HuH-7.5 (cell line): Measurements from ENCODE around the gene RAPGEF3.

Experiments
- DNase-seq: peaks from one replicate; pipeline ENCODE4 v3.0.0; 2011; ENCODE audit warnings: low spot score

RAPGEF3 gene

GRCh38 chr12:47755655-47756562 lies 2.8 kb downstream of the RAPGEF3 start:
- DNase-seq: no peak

DNA sequence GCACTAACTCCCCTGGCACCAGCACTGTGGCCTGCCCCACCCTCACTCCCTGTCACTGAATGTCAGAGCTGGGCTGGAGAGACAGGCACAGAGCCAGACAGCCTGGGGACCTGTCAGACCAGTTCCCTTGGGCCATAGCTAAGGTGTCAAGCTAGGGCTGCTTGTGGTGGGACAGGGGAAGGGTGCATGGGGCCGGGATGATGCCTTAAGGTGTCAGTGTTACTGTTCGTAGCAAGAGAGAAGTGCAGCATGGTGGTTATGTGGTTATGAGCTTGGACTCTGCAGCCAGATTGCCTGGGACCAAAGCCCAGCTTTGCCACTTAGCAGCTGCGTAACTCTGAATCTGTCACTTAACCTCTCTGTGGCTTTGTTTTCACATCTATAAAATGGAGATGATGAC lies 3.8 kb downstream of the RAPGEF3 start:
- DNase-seq: no peak

DNA sequence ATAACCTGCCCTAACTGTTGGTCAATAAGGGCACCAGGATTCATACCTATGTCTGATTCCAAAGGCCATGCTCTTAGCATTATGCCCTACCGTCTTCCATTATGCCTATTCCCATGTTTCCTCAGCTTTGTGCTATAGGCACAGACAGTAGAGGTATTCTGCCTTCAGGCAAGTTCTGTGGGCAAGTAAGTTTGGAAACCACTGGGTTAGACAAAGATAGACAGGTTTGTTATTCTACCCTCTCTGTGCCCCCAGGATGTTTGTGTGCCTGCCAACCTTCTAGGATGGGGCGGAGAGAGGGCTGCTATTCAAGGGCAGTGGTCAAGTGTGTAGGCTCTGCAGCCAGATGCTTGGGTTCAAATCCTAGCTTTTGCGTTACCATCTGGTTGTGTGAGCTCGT lies 4.6 kb downstream of the RAPGEF3 start:
- DNase-seq: no peak

DNA sequence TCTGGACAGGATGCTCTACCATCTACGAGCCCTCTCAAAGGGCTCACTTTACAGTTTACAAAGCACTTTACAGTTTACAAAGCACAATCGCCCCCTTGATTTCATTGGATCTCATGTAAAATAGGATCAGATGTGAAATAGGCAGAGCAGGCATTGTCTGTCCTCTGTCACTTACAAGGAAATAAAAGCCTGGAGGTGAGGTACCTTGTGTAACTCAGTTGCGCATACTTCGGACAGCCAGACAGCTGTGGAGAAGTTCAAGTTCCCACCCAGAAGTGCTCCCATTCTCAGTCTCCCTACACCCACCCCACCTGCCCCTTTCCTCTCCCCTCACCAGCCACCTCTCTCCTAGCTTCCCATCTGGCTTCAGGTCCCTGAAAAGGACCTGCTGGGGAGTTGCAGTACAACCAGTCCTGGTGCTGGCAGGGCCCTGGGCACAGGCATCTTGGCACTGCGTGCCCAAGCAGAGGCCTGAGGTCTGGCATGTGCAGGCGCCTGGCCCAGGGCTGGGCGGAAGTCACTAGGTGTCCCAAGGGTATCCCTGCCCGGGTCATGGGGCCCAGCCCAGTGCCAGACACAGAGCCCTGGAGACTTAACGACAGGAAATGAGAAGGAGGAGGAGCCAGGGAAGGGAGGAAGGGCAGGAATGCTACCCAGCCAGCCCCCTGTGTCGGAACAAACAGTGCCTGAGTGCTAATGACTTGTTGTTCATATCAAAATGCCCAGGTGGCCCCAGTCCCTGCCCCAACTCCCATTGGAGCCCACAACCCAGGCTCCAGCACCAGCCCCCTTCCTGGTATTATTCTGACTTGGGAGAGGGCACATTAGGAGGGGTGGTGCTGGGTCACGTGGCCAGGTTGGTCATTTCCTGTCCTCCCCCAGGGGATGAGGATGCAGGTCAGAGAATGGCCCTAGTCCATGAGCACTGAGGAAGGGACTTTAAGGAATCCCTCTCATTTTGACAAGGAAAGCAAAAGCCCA lies 5.4 kb downstream of the RAPGEF3 start:
- DNase-seq: no peak

DNA sequence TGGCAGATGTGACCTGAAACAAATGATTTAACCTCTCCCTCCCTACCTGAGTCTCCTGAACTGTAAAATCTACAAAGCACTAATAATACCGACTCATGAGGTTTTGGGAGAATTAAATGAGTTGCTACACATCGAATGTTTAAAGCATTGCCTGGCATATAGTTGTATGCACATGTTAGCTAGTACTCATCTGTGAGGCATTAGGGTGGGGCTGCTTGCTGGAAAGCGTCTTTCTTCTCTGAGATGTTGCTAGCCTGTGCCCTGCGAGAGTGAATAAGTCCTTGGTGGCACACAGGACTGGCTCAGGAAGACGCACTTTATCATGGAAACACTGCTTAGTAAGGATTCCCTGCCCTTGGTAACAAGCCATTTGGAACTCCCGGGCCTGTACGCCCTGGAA lies 6.1 kb downstream of the RAPGEF3 start:
- DNase-seq: no peak

- DNase-seq: no peak
These were observed 6.6 kb downstream of the RAPGEF3 start for GRCh38 chr12:47752121-47752520.

GRCh38 chr12:47751561-47751960 lies 7.1 kb downstream of the RAPGEF3 start:
- DNase-seq: no peak

GRCh38 chr12:47750916-47751470 lies 7.7 kb downstream of the RAPGEF3 start:
- DNase-seq: no peak

DNA sequence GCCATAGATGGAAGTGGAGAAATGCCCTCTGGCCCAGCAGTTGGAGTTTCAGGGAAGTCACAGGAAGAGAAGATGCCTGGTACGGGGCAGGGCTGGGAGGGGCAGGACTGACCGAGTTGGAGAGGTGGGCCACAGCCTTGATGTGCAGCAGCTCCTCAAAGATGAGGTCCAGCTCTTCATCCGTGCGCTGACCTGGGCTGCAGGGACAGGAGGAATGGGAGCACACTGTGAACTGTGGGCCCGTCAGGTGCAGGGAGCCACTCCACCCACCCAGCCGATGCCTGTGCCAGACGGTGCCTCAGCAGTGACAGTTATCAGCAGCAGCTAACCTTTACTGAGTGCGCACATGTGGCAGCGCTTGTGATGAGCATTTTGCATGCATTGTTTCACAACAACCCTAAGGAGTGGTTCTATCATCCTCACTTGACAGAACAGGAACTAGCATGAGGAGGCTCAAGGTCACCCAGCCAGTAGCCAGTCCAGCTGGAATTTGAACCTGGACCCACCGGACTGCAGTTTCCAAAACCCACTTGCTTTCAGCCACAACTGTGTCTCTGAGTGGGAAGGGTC lies 8.4 kb downstream of the RAPGEF3 start:
- DNase-seq: no peak

GRCh38 chr12:47748899-47749298 lies 9.8 kb downstream of the RAPGEF3 start:
- no peak for DNase-seq

- no peak for DNase-seq
These were observed 10.2 kb downstream of the RAPGEF3 start for GRCh38 chr12:47748507-47748828.

DNA sequence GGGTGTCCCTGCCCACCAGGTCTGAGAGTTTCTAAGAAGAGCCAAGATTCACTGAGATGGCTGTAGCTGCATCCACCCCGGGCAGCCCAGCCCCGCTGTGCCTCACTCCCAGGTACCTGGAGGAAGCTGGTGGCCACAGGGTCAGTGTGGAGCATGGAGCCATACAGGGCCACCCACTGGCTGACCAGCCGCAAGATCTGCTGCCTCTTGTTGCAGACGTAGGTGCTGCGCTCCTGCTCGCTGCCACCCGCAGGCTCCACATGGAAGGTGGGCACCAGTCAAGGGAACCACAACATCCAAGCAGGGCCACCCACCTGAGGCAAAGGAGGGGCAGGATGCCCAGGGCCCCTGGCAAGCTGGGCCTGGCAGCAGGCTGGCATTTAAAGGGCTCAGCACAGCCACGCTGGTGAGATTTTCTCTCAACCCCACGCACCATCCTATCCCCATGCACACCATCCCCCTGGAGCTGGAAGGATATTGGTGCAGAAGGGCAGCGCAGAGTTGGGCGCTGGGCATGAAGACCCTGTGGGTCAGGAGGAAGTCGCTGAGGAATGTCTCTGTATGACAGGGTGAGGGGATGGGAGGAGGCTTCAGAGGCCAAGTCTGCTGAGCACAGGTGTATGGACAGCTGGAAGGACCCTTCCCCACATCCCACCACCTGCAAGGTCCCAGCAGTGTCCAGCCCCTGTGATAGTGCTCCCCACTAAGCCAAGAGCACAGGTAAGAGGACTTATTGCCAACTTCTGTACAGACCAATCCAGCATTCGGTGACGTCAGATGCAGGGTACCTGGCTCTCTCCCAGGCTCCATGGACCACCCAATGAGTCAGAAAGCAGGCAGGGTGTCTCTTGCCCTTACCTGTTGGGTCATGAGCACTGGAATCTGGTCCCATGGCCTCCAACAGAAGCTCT lies 10.8 kb downstream of the RAPGEF3 start:
- no peak for DNase-seq

DNA sequence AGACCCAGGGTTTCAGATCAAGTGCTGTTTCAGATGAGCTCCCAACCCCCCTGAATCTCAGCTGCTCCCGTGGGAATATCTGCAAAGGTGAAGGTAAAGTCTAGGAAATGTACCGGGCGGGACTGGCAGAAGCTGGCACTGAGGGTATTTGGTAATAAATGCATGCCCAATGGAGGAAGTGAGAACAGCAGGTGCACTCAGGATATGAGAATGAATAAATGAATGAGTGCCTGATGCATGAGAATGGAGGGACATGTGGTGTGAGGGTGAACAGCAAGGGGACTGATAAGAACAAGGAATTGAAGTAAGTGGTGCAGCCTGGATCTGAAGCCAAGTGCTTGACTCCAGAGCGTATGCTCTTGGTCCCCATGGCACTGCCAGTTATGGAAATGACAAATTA lies 11.6 kb downstream of the RAPGEF3 start:
- no peak for DNase-seq

DNA sequence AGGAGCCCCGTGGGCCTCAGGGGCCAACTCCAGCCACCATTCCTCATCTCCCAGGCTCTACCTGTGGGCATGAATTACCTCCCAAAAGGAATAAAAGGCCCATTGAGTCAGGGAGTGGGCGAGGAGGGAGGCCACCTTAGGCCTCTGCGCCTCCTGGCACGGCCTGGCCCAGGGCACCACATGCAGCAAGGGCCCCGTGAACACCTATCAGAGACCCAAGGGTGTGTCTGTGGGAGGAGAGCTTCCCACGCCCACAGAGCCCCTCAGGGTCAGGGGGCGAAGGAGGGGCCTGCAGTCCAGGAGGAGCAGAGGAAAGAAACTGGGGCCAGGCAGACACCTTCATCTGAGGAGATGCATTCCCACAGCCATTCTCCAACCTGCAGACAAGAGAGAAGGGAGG lies 12.2 kb downstream of the RAPGEF3 start:
- DNase-seq: no peak

- DNase-seq: no peak
These were observed 12.6 kb downstream of the RAPGEF3 start for GRCh38 chr12:47746073-47746472.

DNA sequence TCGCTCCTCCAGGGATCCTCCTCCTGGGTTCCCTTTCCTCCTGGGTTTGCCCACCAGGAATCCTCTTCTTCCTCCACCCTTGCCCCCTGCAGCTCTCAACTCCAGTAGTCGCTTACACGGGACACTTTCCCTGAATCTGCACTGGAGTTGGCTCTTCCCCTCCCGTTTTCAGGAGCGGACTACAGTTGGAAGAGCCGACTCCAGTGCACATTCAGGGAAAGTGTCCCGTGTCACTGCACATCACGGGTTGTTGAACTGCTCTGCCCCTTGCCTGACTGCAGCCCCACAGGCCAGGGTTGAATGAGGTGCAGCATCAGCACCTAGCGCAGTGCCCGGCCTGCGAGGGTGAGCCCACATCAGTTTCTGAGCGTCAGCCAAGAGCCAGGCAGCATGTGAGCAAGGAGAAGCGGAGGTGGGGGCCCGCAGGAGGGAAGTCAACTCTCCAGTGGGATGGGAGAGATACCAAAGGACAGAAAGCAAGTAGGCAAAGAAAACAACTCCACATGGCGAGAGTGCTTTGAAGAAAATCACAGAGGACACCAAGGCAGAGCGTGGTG lies 13.1 kb downstream of the RAPGEF3 start:
- DNase-seq: no peak

DNA sequence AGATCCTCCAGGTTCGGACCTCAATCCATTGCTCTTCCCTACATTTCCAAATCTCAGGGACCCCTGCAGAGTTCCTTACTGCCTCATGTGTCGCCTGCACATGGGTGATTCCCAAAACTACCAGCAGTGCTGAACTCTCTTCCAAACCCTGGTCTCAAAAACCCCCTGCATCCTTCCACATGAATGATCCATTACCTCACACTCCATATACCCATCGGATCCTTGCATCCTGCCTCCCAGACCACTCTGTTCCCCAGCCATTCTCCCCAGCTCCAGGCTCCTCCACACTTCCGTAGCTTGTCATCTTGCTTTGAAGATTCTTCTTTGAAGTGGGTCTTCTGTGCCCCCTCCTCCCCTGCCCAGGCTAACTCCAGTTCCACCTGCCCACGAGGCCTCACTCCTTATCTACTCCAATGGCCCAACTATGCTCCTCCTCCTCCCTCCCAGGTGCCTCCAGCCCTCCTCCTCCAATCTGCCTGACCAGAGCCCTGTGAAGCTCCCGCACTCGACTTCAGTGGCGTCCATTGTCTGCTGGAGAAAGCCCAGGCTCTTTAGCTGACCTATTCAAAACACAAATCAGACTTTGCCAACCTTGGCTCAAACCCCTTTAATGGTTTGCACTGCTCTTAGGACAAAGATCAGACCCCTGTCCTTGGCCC lies 13.8 kb downstream of the RAPGEF3 start:
- DNase-seq: no peak

GRCh38 chr12:47744005-47744651 lies 14.6 kb downstream of the RAPGEF3 start:
- peak; percentile 86 for DNase-seq

DNA sequence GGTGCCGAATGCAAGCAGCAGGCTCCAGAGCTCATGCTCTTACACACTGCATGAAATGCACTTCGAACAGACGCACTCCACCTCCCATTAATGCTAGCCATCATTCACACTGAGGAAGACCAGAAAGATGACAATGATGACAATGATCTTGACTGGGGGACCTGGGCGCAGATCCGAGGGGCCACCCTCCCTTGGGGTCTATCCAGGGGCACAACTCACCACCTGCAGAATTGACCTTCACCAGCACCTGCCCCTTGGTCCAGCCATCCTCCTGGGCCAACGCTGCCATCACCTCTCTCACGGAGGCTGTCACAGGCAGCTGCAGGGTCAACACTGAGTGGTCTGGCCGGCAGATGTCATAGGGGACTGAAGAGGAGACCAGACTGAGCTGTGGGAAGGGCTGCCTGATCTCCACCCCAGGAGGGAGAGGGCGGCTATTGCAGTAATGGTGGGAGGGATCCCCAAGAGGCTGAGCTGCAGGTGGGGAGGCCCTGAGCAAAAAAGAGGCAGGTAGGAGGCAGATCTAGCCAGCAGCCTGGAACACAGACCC lies 15.3 kb downstream of the RAPGEF3 start:
- no peak for DNase-seq
